IPS-NIHi11 (cell line): Measurements from ENCODE around the gene KRT12.
"Not testable (repeated sequence)": the region's sequence is repeated elsewhere in the genome, so short reads cannot be mapped to it uniquely, and the experiment has no call there.

Experiments used
- DNase-seq: peaks from one replicate; pipeline ENCODE4 v3.0.0; 2012; ENCODE audit warnings: mixed read lengths, low spot score

The KRT12 gene

DNA sequence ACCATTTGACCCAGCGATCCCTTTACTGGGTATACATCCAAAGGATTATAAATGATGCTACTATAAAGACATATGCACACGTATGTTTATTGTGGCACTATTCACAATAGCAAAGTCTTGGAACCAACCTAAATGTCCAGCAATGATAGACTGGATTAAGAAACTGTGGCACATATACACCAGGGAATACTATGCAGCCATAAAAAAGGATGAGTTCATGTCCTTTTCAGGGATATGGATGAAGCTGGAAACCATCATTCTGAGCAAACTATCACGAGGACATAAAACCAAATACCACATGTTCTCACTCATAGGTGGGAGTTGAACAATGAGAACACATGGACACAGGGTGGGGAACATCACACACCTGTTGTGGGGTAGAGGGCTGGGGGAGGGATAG lies 52.4 kb downstream of the KRT12 start:
- not testable (repeated sequence) for DNase-seq

DNA sequence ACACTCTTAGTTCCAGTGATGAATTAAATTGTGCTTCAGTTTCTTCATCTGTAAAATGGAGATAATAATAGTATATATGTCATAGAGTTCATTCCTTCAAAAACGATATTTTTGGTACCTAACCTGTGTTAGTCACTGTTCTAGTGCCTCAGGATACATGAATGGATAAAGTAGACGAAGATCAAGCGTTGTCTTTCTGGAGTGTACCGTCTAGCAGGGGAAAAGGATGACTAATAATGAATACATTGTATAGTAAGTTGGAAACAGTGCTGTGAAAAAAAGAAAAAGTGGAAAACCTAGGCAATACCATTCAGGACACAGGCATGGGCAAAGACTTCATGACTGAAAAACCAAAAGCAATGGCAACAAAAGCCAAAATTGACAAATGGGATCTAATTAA lies 53.2 kb downstream of the KRT12 start:
- DNase-seq: no peak

DNA sequence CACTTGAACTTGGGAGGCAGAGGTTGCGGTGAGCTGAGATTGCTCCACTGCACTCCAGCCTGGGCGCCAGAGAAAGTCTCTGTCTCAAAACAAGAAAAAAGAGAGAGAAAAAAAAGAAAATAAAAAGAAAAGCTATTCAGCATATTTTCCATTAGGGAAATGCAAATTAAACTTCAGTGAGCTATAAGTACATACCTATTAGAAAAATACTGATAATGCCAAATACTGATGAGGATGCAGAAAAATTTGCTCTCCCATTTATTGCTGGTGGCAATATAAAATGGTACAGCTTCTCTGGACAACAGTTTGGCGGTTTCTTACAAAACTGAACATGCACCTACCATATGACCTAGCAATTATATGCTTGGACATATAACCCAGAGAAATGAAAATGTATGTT lies 54.4 kb downstream of the KRT12 start:
- DNase-seq: no peak
